ENCODE results near the gene ZNF732.
"Not testable (repeated sequence)": the region's sequence is repeated elsewhere in the genome, so short reads cannot be mapped to it uniquely, and the experiment has no call there.

The ZNF732 gene

GRCh38 chr4:259240-259639 is 46.0 kb downstream of the ZNF732 start:
- DNase-seq; in situ Hi-C loops (cut with MboI; ENCODE audit: low pct_unique_long_range_greater_than_20kb, low sequenced_read_pairs): not testable (repeated sequence)

GRCh38 chr4:256492-256891 is 48.8 kb downstream of the ZNF732 start:
- no peak for DNase-seq
- in situ Hi-C loops (cut with MboI; ENCODE audit: low pct_unique_long_range_greater_than_20kb, low sequenced_read_pairs): no loop called here

GRCh38 chr4:253936-254756 is 51.1 kb downstream of the ZNF732 start:
- in situ Hi-C loops (cut with MboI; ENCODE audit: low pct_unique_long_range_greater_than_20kb, low sequenced_read_pairs): no loop called here
- no peak for DNase-seq

- in situ Hi-C loops (cut with MboI; ENCODE audit: low pct_unique_long_range_greater_than_20kb, low sequenced_read_pairs): no loop called here
- DNase-seq: no peak
Measured at GRCh38 chr4:252065-252601, 53.1 kb downstream of the ZNF732 start.

GRCh38 chr4:244471-244870 is 60.8 kb downstream of the ZNF732 start:
- in situ Hi-C loops (cut with MboI; ENCODE audit: low pct_unique_long_range_greater_than_20kb, low sequenced_read_pairs): no loop called here
- DNase-seq: peak; percentile 49

- DNase-seq: no peak
- in situ Hi-C loops (cut with MboI; ENCODE audit: low pct_unique_long_range_greater_than_20kb, low sequenced_read_pairs): no loop called here
Measured at GRCh38 chr4:243426-243825, 61.8 kb downstream of the ZNF732 start.

GRCh38 chr4:242121-242848 is 63.0 kb downstream of the ZNF732 start:
- DNase-seq: peak; percentile 78
- in situ Hi-C loops (cut with MboI; ENCODE audit: low pct_unique_long_range_greater_than_20kb, low sequenced_read_pairs): no loop called here

- peak; percentile 17 for DNase-seq
- in situ Hi-C loops (cut with MboI; ENCODE audit: low pct_unique_long_range_greater_than_20kb, low sequenced_read_pairs): not testable (repeated sequence)
Measured at GRCh38 chr4:241411-241810, 63.9 kb downstream of the ZNF732 start.

GRCh38 chr4:236028-236427 is 69.2 kb downstream of the ZNF732 start:
- in situ Hi-C loops (cut with MboI; ENCODE audit: low pct_unique_long_range_greater_than_20kb, low sequenced_read_pairs): no loop called here

GRCh38 chr4:234178-234577 is 71.1 kb downstream of the ZNF732 start:
- in situ Hi-C loops (cut with MboI; ENCODE audit: low pct_unique_long_range_greater_than_20kb, low sequenced_read_pairs): no loop called here
- no peak for DNase-seq

More at GRCh38 chr4:236028-236427, 69.2 kb downstream of the ZNF732 start:
- no peak for DNase-seq

- in situ Hi-C loops (cut with MboI; ENCODE audit: low pct_unique_long_range_greater_than_20kb, low sequenced_read_pairs): no loop called here
- no peak for DNase-seq
Measured at GRCh38 chr4:223913-224497, 81.3 kb downstream of the ZNF732 start.

All from KBM-7 (cell line).